ENCODE results near the gene CASZ1. TPM values are rescaled to one million over a fixed set of nuclear protein-coding genes. Genes with fewer than 3 reads are reported as not detected.

CASZ1 gene
- total and polyA plus RNA-seq, 9 donors = 2.4 to 15.7 (median 4.0) TPM

DNA sequence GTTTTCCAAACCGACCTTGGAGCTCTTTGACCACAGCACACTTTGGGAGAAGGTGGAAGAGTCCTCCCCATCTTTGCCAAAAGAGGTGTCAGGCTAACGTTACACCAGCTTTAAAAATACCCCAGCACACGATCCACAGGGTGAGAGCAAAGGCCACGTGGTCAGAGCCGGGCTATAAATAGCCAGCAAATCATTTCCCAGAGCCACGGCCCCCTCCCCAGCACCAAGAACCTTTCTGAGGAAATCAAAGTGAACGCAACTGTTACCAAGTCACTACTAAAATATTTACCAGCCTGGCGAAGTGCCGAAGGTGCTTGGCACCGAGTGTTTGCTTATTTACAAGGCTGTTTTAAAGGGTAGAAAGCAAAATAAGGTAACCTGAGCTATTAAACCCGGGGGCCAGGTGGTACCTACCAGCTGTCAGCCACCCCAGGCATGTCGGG, 72.4 kb downstream of the CASZ1 start:
- Histone ChIP-seq H3K36me3 (no peaks in the 10 kb centered on the region), H3K9me3 (no peaks in the 10 kb centered on the region), H3K27ac (no peak overlapping the region), H3K4me1 (ENCODE audit: insufficient read depth) (no peaks in the 10 kb centered on the region), H3K4me3 (no peak overlapping the region), H3K27me3 (no peaks in the 10 kb centered on the region)
- no peak for DNase-seq
- no peak for TF ChIP-seq POLR2A (IDR thresholded peaks at IDR 0.05)
- no peak for TF ChIP-seq EP300 (IDR thresholded peaks at IDR 0.05)
- TF ChIP-seq, protein P1, sequence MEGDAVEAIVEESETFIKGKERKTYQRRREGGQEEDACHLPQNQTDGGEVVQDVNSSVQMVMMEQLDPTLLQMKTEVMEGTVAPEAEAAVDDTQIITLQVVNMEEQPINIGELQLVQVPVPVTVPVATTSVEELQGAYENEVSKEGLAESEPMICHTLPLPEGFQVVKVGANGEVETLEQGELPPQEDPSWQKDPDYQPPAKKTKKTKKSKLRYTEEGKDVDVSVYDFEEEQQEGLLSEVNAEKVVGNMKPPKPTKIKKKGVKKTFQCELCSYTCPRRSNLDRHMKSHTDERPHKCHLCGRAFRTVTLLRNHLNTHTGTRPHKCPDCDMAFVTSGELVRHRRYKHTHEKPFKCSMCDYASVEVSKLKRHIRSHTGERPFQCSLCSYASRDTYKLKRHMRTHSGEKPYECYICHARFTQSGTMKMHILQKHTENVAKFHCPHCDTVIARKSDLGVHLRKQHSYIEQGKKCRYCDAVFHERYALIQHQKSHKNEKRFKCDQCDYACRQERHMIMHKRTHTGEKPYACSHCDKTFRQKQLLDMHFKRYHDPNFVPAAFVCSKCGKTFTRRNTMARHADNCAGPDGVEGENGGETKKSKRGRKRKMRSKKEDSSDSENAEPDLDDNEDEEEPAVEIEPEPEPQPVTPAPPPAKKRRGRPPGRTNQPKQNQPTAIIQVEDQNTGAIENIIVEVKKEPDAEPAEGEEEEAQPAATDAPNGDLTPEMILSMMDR (IDR thresholded peaks at IDR 0.05) = no peak
- WGBS, 3 donors = 32 to 39% (median 34%) methylated on average over 12 of the region's 12 CpGs
- intact Hi-C loops (cut with DNase I) = no loop called here

DNA sequence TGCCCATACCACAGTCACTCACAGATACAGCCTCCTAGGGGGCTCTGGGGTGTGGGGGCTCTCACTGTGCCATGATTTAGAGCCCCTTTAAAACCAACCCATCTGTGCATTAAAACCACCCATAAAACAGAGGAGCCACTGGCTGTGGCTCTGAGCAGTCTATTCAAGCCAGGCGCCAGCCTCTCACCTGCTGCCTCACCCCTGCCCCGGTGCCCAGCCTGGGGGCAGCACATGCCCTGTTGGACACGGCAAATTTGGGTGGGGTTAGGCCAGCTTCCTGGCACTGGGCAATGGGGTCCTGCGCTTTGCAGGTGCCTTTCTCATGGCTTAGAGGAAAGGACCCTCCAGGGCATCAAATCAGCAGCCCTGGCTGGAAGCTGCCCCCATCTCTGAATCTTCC, 73.1 kb downstream of the CASZ1 start:
- WGBS, 3 donors = 88 to 94% (median 91%) methylated on average over 4 of the region's 4 CpGs
- H3K27ac ChIP-seq = no peak overlapping the region
- no peaks in the 10 kb centered on the region for H3K4me1 ChIP-seq (ENCODE audit: insufficient read depth)

DNA sequence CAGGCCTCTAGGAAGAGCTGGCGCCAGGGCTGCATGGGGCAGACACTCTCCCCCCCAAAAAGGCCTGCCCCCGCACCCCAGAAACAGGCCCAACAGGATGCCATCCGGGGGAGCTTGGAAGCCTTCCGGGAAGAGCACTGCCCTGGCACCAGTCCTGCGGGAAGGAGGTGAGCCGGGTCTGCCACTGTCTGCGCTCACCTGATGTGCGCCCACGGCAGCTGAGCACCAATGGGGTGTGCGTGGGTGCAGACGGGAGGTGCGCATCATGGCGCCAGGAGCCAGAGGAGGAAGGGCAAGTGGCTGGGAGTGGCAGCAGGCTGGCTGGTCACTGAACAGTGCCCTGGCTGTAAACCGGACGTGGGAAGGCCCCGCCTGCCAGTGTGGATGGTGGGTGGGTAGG, 73.6 kb downstream of the CASZ1 start:
- DNase-seq = no peak
- Histone ChIP-seq H3K9me3 (no peaks in the 10 kb centered on the region), H3K27ac (no peak overlapping the region), H3K4me1 (ENCODE audit: insufficient read depth) (no peaks in the 10 kb centered on the region), H3K27me3 (no peaks in the 10 kb centered on the region), H3K4me3 (no peak overlapping the region), H3K36me3 (no peaks in the 10 kb centered on the region)
- no peak for TF ChIP-seq POLR2A (IDR thresholded peaks at IDR 0.05)
- TF ChIP-seq EP300 (IDR thresholded peaks at IDR 0.05) = no peak
- TF ChIP-seq, protein P1 (IDR thresholded peaks at IDR 0.05) = no peak
- intact Hi-C loops (cut with DNase I) = no loop called here
- 90 to 93% (median 90%) methylated on average over 16 of the region's 16 CpGs for WGBS, 3 donors

More for the DNA sequence above, 73.1 kb downstream of the CASZ1 start:
- DNase-seq = no peak
- TF ChIP-seq POLR2A (IDR thresholded peaks at IDR 0.05) = no peak
- TF ChIP-seq EP300 (IDR thresholded peaks at IDR 0.05) = no peak
- H3K9me3 ChIP-seq = no peaks in the 10 kb centered on the region
- no peak overlapping the region for H3K4me3 ChIP-seq
- no peaks in the 10 kb centered on the region for H3K36me3 ChIP-seq
- intact Hi-C loops (cut with DNase I) = no loop called here
- H3K27me3 ChIP-seq = no peaks in the 10 kb centered on the region

DNA sequence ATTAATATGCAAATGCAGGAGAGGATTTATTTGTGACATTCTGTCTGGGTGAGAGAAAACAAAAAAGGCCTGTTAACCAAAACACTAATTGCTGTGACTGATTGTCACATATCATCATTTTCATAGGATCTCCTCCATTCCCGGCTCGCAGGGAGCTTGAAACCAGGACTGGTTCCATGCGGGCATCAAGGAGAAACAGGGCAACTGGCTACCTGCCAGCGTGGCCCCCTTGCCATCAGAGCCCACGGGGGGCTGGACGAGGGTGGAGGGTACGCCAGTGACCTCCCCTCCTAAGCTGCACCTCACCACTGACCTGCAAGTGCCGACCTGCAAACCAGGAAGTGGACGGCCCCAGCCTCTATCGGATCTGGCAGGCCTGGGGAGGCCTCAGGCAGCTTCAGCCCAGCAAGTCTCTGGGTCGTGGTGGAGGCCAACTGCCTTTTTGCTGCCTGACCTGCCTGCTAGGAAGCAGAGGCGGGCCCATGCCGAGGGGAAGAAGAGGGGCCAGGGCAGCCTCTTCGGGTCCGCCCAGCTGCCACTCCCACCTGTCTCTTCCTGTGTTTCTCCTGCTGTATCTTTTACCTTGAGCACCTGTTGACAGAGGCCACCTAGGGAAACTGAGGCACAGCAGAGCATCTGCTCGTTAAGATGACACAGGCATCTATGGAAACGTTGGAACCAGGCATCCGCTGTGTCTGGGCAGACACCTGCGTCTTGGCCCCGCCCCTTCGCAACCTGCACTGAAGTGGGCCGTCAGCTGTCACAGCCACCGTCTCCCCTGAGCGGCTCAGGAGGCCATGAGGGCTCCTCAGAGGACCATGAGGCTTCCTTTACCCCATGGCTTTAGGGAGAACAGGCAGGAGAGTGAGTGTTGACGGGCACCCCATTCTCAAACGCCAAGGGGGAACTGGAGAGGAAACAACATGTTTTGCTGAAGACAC, 74.8 kb downstream of the CASZ1 start:
- whole genome bisulfite sequencing, 3 donors = 67 to 74% (median 72%) methylated on average over 26 of the region's 26 CpGs
- Histone ChIP-seq H3K9me3 (no peaks in the 10 kb centered on the region), H3K36me3 (no peaks in the 10 kb centered on the region), H3K27ac (no peak overlapping the region), H3K27me3 (no peaks in the 10 kb centered on the region), H3K4me3 (no peak overlapping the region), H3K4me1 (ENCODE audit: insufficient read depth) (no peaks in the 10 kb centered on the region)
- no peak for DNase-seq
- intact Hi-C loops (cut with DNase I) = no loop called here
- TF ChIP-seq EP300 (IDR thresholded peaks at IDR 0.05) (no peak), POLR2A (IDR thresholded peaks at IDR 0.05) (no peak)
- TF ChIP-seq, protein P1 (IDR thresholded peaks at IDR 0.05) = no peak

- H3K9me3 ChIP-seq = no peaks in the 10 kb centered on the region
Observed at GRCh38 chr1:10720635-10721034, 75.8 kb downstream of the CASZ1 start.

More at GRCh38 chr1:10720635-10721034, 75.8 kb downstream of the CASZ1 start:
- H3K36me3 ChIP-seq = no peaks in the 10 kb centered on the region
- H3K27me3 ChIP-seq = no peaks in the 10 kb centered on the region
- 22 to 37% (median 33%) methylated on average over 12 of the region's 12 CpGs for WGBS, 3 donors
- DNase-seq = no peak
- no peak overlapping the region for H3K27ac ChIP-seq
- intact Hi-C loops (cut with DNase I) = no loop called here
- H3K4me1 ChIP-seq (ENCODE audit: insufficient read depth) = no peaks in the 10 kb centered on the region
- TF ChIP-seq POLR2A (IDR thresholded peaks at IDR 0.05) = no peak
- no peak for TF ChIP-seq EP300 (IDR thresholded peaks at IDR 0.05)
- TF ChIP-seq, protein P1 (IDR thresholded peaks at IDR 0.05) = no peak
- no peak overlapping the region for H3K4me3 ChIP-seq
